Measurements from ENCODE around the gene CEBPA.

- no peak for TF ChIP-seq POLR2A (IDR thresholded peaks at IDR 0.05)
- TF ChIP-seq, protein P1, sequence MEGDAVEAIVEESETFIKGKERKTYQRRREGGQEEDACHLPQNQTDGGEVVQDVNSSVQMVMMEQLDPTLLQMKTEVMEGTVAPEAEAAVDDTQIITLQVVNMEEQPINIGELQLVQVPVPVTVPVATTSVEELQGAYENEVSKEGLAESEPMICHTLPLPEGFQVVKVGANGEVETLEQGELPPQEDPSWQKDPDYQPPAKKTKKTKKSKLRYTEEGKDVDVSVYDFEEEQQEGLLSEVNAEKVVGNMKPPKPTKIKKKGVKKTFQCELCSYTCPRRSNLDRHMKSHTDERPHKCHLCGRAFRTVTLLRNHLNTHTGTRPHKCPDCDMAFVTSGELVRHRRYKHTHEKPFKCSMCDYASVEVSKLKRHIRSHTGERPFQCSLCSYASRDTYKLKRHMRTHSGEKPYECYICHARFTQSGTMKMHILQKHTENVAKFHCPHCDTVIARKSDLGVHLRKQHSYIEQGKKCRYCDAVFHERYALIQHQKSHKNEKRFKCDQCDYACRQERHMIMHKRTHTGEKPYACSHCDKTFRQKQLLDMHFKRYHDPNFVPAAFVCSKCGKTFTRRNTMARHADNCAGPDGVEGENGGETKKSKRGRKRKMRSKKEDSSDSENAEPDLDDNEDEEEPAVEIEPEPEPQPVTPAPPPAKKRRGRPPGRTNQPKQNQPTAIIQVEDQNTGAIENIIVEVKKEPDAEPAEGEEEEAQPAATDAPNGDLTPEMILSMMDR (IDR thresholded peaks at IDR 0.05), result no peak
Measured at GRCh38 chr19:33250500-33250899, 51.8 kb downstream of the CEBPA start.
